ENCODE data around the gene NSUN7. TPM values are rescaled to one million over a fixed set of nuclear protein-coding genes. Genes with fewer than 3 reads are reported as not detected.
"Not testable (repeated sequence)": the region's sequence is repeated elsewhere in the genome, so short reads cannot be mapped to it uniquely, and the experiment has no call there.

NSUN7 gene
- polyA plus RNA-seq, 10 donors = 0.52 to 2.0 (median 1.2) TPM

- no peak for DNase-seq
Measured at GRCh38 chr4:40812856-40813255, 63.1 kb downstream of the NSUN7 start.

- DNase-seq = not testable (repeated sequence)
Measured at GRCh38 chr4:40817157-40817556, 67.4 kb downstream of the NSUN7 start.

- no peak for DNase-seq
Measured at GRCh38 chr4:40820101-40820500, 70.3 kb downstream of the NSUN7 start.

GRCh38 chr4:40822420-40823166 is 72.8 kb downstream of the NSUN7 start:
- DNase-seq = no peak

- no peak for DNase-seq
Measured at GRCh38 chr4:40825014-40825838, 75.5 kb downstream of the NSUN7 start.

GRCh38 chr4:40826821-40827220 is 77.1 kb downstream of the NSUN7 start:
- DNase-seq = no peak

- DNase-seq = no peak
Measured at GRCh38 chr4:40827758-40828157, 78.0 kb downstream of the NSUN7 start.

GRCh38 chr4:40828661-40829060 is 78.9 kb downstream of the NSUN7 start:
- no peak for DNase-seq

GRCh38 chr4:40829586-40829985 is 79.8 kb downstream of the NSUN7 start:
- DNase-seq = no peak

- DNase-seq = no peak
Measured at GRCh38 chr4:40831146-40831907, 81.6 kb downstream of the NSUN7 start.

GRCh38 chr4:40832175-40832574 is 82.4 kb downstream of the NSUN7 start:
- DNase-seq = no peak

GRCh38 chr4:40833212-40833611 is 83.5 kb downstream of the NSUN7 start:
- no peak for DNase-seq

- no peak for DNase-seq
Measured at GRCh38 chr4:40837094-40837870, 87.5 kb downstream of the NSUN7 start.

GRCh38 chr4:40838742-40839141 is 89.0 kb downstream of the NSUN7 start:
- no peak for DNase-seq

GRCh38 chr4:40840255-40840984 is 90.7 kb downstream of the NSUN7 start:
- no peak for DNase-seq

- DNase-seq = peak; percentile 50 to 75 (median 54)
Measured at GRCh38 chr4:40840985-40841571, 91.3 kb downstream of the NSUN7 start.

- no peak for DNase-seq
Measured at GRCh38 chr4:40842318-40842717, 92.6 kb downstream of the NSUN7 start.

GRCh38 chr4:40842725-40843423 is 93.1 kb downstream of the NSUN7 start:
- no peak for DNase-seq

- no peak for DNase-seq
Measured at GRCh38 chr4:40843696-40844095, 93.9 kb downstream of the NSUN7 start.

GRCh38 chr4:40844261-40844660 is 94.5 kb downstream of the NSUN7 start:
- no peak for DNase-seq
